ENCODE data around the gene AGMO.

AGMO gene

DNA sequence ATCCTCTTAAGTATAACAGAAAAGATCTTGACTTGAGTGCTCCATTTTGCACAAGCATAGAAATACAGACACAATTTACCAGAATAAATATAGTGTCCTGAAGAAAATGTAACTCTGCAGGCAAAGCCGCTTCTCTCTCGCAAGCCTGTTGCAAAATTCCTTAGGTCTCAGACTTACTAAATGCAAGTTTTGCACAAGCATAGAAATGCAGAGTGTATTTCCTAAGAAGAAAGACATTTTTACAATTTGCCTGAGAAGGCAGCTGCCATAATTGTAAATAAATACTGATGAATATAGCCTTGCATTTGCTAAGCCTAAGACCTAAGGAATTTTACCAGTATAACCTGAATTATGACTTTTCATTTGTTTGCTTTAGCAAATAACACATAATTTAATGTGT lies 67.1 kb downstream of the AGMO start:
- DNase-seq, result no peak

DNA sequence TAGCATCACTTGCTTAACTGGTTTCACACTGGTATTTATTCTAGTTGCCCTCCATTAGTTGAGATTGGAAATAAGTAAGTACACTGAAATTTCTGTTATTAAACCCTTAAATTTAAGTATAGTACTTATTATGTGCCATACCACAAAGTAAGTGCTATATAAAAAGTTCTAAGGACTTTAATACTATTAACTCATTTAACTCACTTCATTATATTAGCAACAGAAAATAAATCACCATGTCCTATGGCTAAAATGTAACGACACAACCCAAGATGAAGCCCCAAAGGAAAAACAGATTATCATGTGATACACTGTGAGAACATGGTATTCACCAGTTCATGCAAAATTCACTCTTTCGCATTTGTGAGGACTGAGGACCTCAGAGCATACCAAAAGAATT lies 70.5 kb downstream of the AGMO start:
- no peak for DNase-seq

DNA sequence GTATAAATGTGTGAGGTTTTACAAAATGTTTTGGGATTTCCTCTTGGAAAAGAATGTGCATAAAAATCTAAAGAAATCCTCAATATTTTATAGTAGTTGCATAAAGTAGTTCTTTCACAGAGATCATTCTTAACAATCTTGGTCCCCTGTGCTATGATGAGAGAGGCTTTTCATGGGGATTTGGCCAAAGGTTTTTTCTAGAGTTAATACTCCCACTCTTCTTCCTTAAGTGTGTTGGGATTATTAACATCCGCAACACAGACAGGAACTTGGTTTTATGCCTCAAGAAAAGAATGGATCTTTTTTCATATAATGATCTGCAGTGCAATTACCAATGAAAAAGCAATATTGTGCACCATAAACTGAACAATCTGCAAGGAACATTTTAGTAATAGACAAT lies 71.5 kb downstream of the AGMO start:
- DNase-seq, result no peak

DNA sequence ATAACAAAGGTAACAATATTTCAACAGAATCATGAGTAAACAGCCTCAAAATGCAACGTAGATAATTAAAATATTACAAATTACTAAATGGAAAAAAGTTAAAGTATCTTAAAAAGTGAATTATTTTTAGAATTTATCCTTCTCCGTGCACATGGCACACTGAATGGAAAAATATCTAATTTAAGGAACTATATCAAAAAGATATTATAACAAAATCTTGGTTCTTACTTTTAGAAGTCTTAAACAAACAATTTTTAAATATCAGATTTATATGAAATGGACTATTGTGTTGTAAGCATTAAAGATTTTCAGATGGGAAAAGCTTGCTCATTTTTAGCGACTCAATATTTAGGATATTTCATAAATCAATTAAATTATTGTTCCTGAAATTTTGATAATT lies 72.0 kb downstream of the AGMO start:
- no peak for DNase-seq

DNA sequence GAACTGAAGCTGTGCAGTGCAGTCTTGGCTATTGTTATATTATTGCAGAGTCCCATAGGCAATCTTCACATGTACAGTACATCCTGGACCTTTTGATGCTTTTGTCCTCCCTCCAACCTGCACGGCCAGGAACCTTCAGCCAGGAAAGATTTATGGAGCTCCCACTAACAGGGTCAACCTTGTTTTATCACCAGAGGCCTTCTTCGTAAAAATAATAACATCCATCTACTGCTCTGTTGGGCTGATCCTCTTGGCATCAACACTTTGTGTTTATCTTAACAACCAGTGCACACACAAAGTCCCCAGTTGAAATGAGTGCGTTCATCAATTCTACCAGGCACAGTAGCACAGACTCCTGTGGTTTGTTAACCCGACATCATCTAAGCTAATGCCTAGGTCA lies 72.4 kb downstream of the AGMO start:
- DNase-seq, result no peak

DNA sequence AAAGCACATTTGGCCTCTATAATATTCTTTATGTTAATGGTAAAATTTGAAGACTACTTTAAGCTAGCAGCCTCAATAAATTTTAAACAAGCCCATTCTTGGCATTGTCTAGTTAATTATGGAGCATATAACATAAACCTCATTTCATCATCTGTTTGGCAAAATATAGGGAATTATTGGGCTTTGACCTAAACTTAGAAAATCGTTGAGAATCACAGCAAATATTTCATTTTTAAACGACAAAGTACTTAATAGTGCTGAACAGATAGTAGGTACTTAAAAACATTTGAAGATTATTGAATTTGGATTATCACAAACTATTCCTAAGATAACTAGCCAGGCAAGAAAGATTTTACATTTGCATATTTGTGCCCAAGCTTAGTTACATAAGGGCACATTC lies 73.4 kb downstream of the AGMO start:
- DNase-seq, result no peak

DNA sequence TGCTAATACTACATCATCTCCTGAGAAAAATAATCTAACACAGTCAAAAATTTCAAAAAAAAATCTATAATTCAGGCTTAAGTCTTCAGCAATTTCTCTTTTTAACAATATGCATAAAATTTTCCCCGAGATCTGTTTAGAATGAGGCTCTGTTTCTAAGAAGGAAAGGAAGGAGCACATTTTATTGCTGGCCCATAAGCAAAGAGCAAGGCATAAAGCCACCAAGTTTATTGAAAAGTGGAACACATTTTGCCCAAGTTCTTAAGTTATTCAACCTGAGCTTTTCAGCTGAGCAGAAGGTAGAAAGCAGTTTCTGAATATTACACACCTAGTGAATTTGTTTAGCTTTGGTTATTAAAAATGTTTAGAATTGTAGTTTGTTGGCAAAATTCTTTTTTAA lies 73.9 kb downstream of the AGMO start:
- no peak for DNase-seq

DNA sequence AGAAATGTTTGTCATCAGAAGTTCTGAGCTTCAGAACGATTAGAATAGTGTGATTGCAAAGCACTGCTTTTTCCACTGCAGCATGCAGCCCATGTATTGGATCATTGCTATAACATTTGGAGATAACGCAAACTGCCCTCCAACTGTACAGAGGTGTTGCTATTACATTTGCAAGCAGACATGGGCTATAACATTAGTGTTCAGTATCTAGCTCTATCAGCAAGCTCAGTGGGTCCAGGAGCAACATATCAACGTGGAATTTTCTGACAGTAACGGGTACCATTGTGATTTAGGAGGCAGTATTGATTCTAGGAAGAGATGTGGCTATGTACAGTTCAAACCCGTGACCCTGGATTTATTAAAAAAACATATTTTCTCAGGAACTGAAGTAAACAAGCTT lies 75.8 kb downstream of the AGMO start:
- DNase-seq, result no peak

DNA sequence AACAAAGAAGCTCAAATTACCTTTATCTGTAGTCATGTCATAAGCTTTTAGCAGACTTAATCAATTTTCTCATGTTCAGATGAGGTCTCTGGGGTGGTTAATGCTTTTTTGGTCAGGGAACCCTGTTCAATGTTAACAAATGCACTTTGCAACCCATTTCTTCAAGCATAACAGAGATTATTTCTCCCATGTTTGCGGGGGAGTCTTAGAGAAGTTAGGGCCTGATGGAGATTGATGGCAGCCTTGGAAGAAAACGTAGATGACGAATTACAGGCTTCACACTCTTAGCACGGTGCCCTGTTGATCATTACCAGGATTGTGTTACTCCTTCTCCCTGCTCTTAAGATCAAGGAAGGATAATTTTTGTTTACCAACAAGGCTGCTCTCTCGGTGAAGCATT lies 76.4 kb downstream of the AGMO start:
- no peak for DNase-seq

DNA sequence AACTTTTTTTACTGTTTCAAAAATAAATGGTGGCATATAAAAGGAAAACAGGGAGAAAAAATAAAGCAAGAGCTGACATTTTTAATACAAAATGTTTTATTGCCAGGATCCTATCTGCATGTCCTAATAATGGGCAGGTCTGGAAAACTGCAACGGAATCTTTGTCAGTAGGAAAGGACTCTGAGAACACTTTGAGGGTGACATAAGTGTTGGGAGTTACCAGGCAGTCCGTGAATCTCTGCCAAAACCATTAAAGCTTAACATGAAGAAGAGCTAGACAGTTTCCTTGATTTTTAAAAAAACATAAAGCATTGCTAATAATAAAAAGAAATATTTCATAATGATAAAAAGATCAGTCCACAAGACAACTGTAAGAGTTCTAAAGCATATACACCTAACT lies 80.7 kb downstream of the AGMO start:
- no peak for DNase-seq

DNA sequence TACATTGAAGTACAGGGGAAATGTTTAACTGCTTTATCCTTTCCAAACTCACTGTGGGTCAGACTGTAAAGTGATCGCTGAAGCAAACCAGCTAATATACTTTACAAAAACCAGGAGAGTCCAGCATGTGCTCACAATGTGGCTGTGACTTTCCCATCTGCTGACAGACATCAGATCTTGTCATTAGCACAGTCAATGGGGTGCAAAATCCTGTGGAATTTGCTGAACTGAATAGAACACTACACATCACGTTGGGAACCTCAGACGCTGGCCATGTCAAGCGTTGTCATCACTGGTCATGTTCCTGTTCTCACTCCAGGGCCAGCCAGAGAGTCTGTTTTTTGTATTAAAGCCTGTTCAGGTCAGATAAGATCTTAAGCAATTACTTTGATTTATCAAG lies 83.4 kb downstream of the AGMO start:
- DNase-seq, result no peak

DNA sequence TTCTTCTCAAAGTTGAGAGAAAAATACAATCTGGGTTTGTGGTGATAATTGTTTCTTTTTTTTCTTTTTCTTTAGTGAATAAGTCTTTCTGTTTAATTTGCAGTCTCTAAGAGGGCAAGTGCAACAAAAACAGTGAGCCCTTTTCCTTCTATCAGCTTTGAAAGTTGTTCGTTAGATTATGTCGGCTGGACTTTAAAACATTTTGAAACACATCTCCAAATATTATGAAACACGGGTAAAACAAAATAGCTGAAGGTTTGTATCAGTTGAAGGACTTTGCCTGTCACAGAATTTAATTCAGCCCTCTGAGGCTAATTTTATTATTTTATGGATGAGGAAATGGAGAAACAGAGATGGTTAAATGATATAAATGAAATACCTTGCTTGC lies 85.3 kb downstream of the AGMO start:
- no peak for DNase-seq

DNA sequence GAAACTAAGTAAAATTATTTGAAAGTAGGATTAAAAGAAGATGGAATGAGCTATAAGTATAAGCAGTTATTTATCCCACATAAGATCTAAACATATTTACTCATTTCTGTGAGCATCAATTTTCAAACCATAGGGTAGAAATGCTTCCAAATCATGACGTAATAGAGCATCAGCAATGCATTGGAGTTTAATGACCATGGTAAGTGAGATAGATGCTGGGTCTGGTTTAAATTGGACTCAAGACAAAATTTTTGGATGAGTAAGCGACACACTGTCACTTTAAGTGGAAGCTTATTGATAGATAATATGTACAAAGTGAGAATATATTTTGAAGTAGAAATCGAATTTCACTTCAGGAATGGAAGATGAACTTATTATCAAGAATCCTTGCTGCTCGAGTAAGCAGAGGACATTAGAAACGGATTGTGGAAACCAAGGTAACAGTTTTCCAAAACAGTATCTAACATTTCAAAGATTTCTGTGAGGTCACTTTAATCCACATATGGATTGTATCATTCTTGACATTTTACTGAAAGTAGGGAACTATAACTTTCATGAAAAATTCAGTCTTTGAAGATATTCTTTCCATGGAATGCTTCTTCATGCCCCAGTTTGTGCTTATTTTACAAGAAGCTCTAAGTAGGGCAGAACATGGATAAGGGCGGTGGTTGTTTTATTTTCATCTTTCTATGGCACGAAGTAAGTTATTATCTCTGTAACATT lies 85.8 kb downstream of the AGMO start:
- DNase-seq, result no peak

DNA sequence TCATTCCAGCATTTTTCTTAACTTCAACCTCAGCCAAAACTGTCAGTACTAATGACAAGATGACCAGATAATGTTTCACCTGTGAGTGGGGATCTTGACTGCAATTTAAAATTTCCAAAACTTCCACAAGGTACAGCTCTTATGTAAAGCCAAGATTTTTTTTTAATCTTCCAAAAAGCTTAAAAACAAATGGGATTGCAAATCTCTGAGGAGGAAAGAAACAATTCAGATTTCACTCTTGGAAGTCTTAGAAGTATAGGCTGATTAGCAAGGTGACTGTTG lies 90.2 kb downstream of the AGMO start:
- DNase-seq, result no peak

DNA sequence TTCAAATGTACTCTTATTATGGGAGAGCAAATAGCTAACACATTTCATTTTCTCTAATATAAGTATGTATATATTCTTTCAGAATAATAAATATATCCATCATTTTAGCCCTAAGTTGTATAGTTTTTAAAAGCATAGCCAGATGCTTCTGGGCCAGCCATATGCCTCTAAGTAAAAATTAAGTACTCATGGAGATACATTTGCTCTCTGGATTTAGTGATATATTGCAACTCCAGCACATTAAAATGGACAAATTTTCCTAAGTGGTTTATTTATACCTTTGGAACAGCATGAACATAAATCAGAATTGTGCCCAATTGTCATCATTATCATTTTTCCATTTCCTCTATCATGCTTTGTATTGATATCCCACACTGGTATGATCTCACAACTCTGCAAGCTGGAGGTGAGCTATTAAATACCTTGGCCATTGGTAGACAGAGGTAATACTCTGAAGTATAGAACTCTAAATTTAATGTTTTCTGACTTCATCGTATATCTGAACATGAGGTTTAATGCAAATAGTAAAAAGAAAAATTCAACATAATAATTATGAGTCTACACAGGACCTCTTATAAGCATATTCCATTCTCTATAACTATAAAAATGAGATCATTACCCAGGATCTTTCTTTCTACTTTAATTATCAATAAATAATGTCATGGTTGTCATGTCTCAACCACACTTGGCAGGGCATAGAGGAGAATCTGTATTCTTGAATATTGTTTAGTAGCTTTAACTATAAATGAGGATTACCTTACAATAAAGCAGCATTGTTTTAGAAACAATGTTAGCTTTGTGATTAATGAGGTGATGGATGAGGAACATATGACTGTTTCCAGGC lies 90.8 kb downstream of the AGMO start:
- no peak for DNase-seq

DNA sequence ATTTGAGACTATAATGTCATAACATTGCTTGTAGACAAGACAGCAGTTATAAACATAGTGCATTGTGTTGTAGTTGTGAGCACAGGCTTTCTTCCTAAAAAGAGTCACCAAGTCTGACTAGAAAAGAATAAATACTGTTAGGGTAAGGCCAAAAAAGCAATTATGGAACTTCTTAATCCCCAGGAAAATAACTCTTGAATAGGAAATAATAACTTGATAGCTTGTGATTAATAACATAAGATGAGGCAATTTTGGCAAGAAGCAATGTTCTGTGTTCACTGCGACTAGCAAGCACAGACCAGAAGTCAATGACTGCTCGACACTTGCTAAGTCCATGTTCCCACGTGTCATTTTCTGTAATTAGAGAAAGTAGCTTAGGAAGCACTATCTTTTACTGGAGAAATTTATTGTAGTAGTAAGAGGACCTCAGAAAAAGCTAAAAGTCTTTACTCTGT lies 97.1 kb downstream of the AGMO start:
- DNase-seq, result no peak

DNA sequence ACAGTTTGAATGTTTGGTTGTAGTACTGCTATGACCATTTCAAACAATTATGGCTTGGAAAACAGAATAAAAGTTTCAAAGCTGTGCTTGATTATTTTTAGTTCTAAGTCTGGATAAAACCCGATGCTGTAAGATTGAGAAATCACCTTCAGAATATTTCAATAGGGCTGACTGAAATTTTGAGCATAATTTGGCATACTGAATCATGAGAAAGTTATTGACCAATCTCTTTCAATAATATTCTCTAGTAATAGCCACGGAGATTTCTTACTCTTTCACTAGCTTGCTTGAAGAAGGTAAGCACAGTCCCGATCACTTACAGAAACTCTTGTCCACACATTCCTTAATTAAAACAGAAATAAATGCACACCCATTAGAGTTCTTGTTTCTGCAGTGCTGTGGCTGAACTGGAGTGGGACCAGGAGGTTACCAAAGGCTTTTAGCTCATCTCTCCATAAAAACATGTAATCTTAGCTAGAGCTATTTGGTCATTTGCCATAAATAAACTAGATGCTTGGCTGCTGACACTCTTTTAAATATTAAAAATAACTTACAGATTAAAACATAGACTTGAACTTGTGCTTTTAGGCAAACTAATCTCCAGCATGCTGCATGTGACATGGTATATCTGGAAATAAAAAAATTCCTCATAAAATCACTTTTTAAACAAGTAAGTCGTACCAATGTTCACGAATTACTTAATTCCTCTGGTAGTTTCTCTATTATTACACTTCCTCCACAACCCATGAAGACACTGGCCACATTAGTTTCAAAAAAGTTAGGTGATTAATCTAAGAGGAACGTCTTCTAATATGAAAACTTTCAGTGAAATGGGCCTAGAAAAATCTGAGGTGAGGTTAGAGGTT lies 97.8 kb downstream of the AGMO start:
- no peak for DNase-seq

DNA sequence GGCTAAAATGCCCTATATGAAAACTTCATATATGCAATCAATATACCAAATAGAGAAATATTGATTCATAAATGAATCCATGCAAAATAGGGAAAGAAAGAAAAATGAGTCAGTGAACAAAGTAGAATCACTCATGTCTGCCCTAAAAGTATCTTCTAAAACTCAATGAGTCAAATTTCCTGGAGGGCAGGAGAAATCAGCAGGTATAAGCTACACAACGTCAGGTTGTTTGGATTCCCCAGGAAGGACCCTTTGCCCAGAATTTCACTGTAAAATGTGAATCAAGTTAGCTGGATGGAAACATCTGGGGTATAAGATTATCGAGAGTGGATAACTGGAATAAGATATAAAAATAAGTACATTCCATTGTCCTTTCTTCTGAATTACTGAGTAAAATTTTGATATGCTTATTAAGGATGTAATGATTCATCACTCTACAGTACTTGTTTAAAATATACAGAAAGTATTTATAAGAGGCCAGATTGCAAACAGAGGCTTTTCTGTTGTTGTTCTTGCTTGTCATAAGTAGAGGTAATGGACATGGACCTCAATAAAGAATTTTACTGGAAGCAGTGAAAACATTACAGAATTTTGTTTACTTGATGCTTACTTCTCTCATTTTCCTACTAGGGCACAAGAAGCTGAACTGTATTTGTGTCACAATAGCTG lies 99.0 kb downstream of the AGMO start:
- no peak for DNase-seq

DNA sequence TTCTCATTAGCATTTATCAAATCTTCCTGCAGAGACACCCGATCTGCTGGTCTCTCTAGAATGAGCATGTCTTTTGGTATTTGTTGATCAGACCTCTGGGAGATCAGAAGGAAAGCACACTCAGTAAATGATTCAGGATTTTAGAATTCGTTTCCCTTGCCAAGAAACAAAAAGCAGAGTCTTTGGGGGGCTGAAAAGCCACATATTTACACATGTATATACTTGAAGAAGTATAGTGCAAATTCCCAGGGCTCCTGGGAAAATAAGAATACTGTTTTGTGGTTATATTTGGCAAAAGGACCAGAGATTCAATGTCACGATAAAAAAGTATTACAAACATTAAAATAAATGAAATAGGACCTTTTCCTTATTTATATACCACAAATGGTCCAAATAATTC lies 100.2 kb downstream of the AGMO start:
- no peak for DNase-seq

DNA sequence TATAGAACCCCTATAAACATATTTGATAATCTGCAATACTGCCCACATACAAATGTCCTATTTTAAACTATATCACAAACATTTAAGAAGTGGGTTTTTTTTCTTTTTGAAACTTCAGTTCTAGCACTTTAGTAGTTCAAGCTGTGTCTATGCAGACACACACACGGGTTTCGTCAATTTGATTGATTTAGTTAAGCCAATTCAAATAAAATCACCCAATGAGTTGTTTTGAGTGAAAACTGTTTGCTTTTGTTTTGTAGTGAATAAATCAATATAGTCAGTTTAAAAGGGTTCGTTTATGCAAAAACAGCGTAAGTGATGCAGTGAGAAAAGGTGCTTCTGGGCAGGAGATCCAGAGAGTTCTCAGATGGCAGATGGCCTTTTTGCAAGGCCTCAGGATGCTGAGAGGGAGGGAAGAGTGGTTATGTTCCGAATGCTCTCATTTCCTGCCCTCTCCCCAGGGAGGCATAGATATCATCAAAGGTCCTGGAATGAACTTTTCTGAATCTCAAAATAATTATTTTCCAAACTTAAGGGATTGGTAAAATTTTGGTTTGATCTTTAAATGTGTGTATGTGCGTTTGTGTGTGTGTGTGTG lies 102.7 kb downstream of the AGMO start:
- DNase-seq, result no peak

DNA sequence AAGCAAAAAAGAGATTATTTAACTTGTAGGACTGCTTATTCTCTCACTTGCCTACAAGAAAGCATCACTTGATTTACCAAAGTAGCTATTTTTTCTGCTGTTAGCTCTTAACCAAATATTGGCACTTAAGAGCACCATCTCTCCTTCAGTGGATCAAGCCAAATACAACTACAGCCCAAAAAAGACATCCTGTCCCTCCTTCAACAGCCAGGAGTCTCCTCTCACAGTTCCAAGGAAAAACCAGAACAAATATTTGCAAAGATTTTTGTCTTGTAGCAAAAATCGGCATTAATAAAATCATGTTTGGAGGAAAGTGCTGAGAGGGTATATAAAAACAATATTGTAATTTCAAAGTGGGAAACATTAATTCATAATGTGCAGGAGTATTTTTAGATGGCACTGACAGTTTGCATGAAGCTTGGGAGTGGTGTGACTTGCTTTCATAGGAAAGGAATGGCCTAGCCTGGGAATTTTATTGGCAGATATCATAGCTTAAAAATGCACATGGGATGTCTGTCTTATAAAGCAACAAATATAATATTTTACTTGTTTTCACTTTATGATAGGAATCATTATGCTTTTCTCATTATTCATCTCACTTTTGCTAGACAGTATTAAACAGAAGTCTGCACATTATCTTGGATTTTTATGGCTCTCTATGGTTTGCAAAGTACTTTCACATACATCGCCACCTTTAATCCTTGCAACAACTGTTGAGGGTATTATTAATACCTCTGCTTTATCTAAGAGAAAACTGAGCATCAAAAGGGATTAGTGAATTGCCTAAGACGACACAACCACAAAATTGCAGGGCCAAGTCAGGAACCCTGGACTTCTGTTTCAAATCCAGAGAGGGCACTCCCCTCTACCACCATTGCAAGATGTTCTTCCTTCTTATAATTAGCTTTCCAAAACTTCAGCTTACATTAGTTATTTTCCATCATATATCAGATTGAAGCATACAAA lies 103.5 kb downstream of the AGMO start:
- DNase-seq, result no peak

DNA sequence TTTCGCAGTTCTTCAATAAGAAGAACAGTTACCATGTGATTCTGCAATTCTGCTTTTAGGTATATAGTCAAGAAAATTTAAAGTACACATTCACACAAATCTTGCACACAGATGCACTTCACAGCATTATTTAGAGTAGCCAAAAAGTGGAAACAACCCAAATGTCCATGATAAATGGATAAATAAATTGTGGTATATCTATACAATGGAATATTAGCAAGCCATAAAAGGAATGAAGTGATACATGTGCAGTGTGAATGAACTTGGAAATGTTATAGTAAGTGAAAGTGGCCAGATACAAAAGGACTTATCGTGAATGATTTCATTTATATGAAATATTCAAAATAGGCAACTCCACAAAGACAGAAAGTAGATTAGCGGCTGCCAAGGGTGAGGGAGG lies 109.1 kb downstream of the AGMO start:
- no peak for DNase-seq

Measured in midbrain (tissue), 1 donor.